OCI-LY1 (cell line): Measurements from ENCODE around the gene LAMTOR2.

Source experiments
- H2AFZ ChIP-seq: fragments of 200-600 bp; sonication (generic), shearing (Covaris generic); 2 replicates; pipeline ENCODE4 v1.6.0; 2014; ENCODE audit warnings: antibody characterized with exemption, mild to moderate bottlenecking, low read length
- H3F3A ChIP-seq: fragments of 200-600 bp; sonication (generic), shearing (Covaris generic); 2 replicates; pipeline ENCODE4 v1.6.0; 2014; ENCODE audit warnings: mild to moderate bottlenecking, antibody characterized with exemption, low read length, moderate library complexity; ENCODE audit not compliant: insufficient read depth
- H3K27ac ChIP-seq: fragments of 200-600 bp; sonication (generic); 2 replicates; pipeline ENCODE4 v1.5.1; 2014; ENCODE audit warnings: low read length, mixed run types, mild to moderate bottlenecking, low read depth; ENCODE audit not compliant: poor library complexity, severe bottlenecking
- H3K27me3 ChIP-seq: fragments of 200-600 bp; sonication (generic); 2 replicates; pipeline ENCODE4 v1.6.0; 2014; ENCODE audit warnings: antibody characterized with exemption, mild to moderate bottlenecking, low read length, moderate library complexity; ENCODE audit not compliant: insufficient read depth
- H3K36me3 ChIP-seq: fragments of 200-600 bp; sonication (generic); 2 replicates; pipeline ENCODE4 v1.6.1; 2014; ENCODE audit warnings: mild to moderate bottlenecking, antibody characterized with exemption, low read length, moderate library complexity, mixed read lengths; ENCODE audit not compliant: insufficient read depth
- H3K4me1 ChIP-seq: fragments of 200-600 bp; sonication (generic); 2 replicates; pipeline ENCODE4 v1.5.1; 2014; ENCODE audit warnings: mild to moderate bottlenecking, low read length, moderate library complexity; ENCODE audit not compliant: insufficient read depth, severe bottlenecking
- H3K4me2 ChIP-seq: fragments of 200-600 bp; sonication (generic), shearing (Covaris generic); 2 replicates; pipeline ENCODE4 v1.6.1; 2014; ENCODE audit warnings: low read length
- H3K4me3 ChIP-seq: fragments of 200-600 bp; sonication (generic); 2 replicates; pipeline ENCODE4 v1.5.1; 2014; ENCODE audit warnings: low read length, low read depth, mild to moderate bottlenecking, mixed read lengths; ENCODE audit not compliant: poor library complexity, severe bottlenecking
- H3K79me2 ChIP-seq: fragments of 200-600 bp; shearing (Covaris generic); 2 replicates; pipeline ENCODE4 v1.6.1; 2016; ENCODE audit warnings: mixed run types, low read length, mixed read lengths; ENCODE audit not compliant: insufficient read depth
- H3K9ac ChIP-seq: fragments of 200-600 bp; sonication (generic), shearing (Covaris generic); 2 replicates; pipeline ENCODE4 v1.6.1; 2014; ENCODE audit warnings: mild to moderate bottlenecking, low read length, mixed read lengths
- H3K9me2 ChIP-seq: fragments of 200-600 bp; sonication (generic), shearing (Covaris generic); 2 replicates; pipeline ENCODE4 v1.6.1; 2014; ENCODE audit warnings: low read depth, mild to moderate bottlenecking, low read length, mixed read lengths
- H3K9me3 ChIP-seq: fragments of 200-600 bp; shearing (Covaris generic); 2 replicates; pipeline ENCODE4 v1.6.1; 2014; ENCODE audit warnings: low read length, mixed read lengths
- H4K20me1 ChIP-seq: fragments of 200-600 bp; sonication (generic), shearing (Covaris generic); 2 replicates; pipeline ENCODE4 v1.6.0; 2016; ENCODE audit warnings: mild to moderate bottlenecking, low read length; ENCODE audit not compliant: insufficient read depth
- EZH2 ChIP-seq: fragments of 200-600 bp; sonication (generic), shearing (Covaris generic); IDR thresholded peaks from 2 replicates; pipeline ENCODE4 v1.8.0; 2017; ENCODE audit warnings: borderline replicate concordance, mixed run types, mild to moderate bottlenecking, antibody characterized with exemption, low read length, moderate library complexity, mixed read lengths
- TF ChIP-seq, protein P1 (sequence below): fragments of 200-600 bp; sonication (generic), shearing (Covaris generic); IDR thresholded peaks from 2 replicates; pipeline ENCODE4 v1.5.1; 2017; ENCODE audit warnings: mild to moderate bottlenecking, antibody characterized with exemption, low read length, moderate library complexity, mixed read lengths

Gene LAMTOR2

DNA sequence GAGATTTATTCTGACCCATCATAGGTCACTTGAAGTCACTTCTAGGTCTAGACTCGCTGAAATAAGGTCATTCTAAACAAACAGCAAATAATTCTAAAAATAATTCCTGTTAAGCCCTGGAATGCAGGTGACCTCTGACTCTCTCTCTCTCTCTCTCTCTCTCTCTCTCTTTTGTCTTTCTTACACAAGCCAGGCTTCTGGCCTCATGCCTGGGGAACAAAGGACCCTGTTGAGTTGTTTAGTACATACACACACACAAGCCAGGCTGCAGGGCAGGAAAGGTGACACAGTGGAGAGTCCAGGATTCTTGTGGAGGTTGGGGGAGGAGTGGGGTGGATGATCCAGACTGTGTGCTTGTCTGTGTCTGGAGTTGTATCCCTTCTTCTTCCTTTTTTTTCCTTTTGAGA lies 31.7 kb downstream of the LAMTOR2 start:
- TF ChIP-seq, protein P1, sequence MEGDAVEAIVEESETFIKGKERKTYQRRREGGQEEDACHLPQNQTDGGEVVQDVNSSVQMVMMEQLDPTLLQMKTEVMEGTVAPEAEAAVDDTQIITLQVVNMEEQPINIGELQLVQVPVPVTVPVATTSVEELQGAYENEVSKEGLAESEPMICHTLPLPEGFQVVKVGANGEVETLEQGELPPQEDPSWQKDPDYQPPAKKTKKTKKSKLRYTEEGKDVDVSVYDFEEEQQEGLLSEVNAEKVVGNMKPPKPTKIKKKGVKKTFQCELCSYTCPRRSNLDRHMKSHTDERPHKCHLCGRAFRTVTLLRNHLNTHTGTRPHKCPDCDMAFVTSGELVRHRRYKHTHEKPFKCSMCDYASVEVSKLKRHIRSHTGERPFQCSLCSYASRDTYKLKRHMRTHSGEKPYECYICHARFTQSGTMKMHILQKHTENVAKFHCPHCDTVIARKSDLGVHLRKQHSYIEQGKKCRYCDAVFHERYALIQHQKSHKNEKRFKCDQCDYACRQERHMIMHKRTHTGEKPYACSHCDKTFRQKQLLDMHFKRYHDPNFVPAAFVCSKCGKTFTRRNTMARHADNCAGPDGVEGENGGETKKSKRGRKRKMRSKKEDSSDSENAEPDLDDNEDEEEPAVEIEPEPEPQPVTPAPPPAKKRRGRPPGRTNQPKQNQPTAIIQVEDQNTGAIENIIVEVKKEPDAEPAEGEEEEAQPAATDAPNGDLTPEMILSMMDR: no peak
- TF ChIP-seq EZH2: no peak

GRCh38 chr1:156089704-156090103 lies 35.1 kb downstream of the LAMTOR2 start:
- H2AFZ ChIP-seq: no peak overlapping the region
- H3K9me2 ChIP-seq: no peaks in the 10 kb centered on the region
- H3K9me3 ChIP-seq: no peaks in the 10 kb centered on the region
- no peaks in the 10 kb centered on the region for H3K36me3 ChIP-seq
- no peaks in the 10 kb centered on the region for H3K79me2 ChIP-seq
- no peaks in the 10 kb centered on the region for H3F3A ChIP-seq
- peaks cover 6% of the 10 kb centered on the region; the same call in 1 of the 2 replicates for H3K27me3 ChIP-seq
- no peaks in the 10 kb centered on the region for H3K4me1 ChIP-seq
- H3K9ac ChIP-seq: no peak overlapping the region
- H3K27ac ChIP-seq: no peak overlapping the region
- no peaks in the 10 kb centered on the region for H4K20me1 ChIP-seq
- H3K4me3 ChIP-seq: no peak overlapping the region
- TF ChIP-seq, protein P1: no peak
- no peak for TF ChIP-seq EZH2
- H3K4me2 ChIP-seq: no peak overlapping the region

More for the DNA sequence above, 31.7 kb downstream of the LAMTOR2 start:
- Histone ChIP-seq H3K79me2 (no peaks in the 10 kb centered on the region), H3K27ac (no peak overlapping the region), H3K4me2 (no peak overlapping the region), H3F3A (no peaks in the 10 kb centered on the region), H4K20me1 (no peaks in the 10 kb centered on the region), H3K9me2 (no peaks in the 10 kb centered on the region), H3K9ac (no peak overlapping the region), H2AFZ (no peak overlapping the region), H3K27me3 (peaks cover 5% of the 10 kb centered on the region; the same call in 1 of the 2 replicates), H3K36me3 (no peaks in the 10 kb centered on the region), H3K9me3 (no peaks in the 10 kb centered on the region), H3K4me1 (peaks cover 14% of the 10 kb centered on the region), H3K4me3 (no peak overlapping the region)

GRCh38 chr1:156090138-156090839 lies 35.7 kb downstream of the LAMTOR2 start:
- Histone ChIP-seq H3K79me2 (no peaks in the 10 kb centered on the region), H2AFZ (no peak overlapping the region), H3K4me3 (no peak overlapping the region), H3K27me3 (peaks cover 4% of the 10 kb centered on the region; the same call in 1 of the 2 replicates), H3K9me2 (no peaks in the 10 kb centered on the region), H3K4me2 (no peak overlapping the region), H3F3A (no peaks in the 10 kb centered on the region), H3K4me1 (no peaks in the 10 kb centered on the region), H3K36me3 (no peaks in the 10 kb centered on the region), H3K9me3 (no peaks in the 10 kb centered on the region), H3K9ac (no peak overlapping the region), H3K27ac (no peak overlapping the region), H4K20me1 (no peaks in the 10 kb centered on the region)
- TF ChIP-seq, protein P1: no peak
- no peak for TF ChIP-seq EZH2
